HG02610 (cell line): ENCODE measurements around the gene PDZK1IP1.
"Not testable (repeated sequence)": the region's sequence is repeated elsewhere in the genome, so short reads cannot be mapped to it uniquely, and the experiment has no call there.

Experiments
- ATAC-seq: cut with Tn5 transposase; IDR thresholded peaks from one replicate; pipeline ENCODE4 v1.9.1; 2021; ENCODE audit warnings: mild to moderate bottlenecking, moderate library complexity; ENCODE audit not compliant: unreplicated experiment

The PDZK1IP1 gene

DNA sequence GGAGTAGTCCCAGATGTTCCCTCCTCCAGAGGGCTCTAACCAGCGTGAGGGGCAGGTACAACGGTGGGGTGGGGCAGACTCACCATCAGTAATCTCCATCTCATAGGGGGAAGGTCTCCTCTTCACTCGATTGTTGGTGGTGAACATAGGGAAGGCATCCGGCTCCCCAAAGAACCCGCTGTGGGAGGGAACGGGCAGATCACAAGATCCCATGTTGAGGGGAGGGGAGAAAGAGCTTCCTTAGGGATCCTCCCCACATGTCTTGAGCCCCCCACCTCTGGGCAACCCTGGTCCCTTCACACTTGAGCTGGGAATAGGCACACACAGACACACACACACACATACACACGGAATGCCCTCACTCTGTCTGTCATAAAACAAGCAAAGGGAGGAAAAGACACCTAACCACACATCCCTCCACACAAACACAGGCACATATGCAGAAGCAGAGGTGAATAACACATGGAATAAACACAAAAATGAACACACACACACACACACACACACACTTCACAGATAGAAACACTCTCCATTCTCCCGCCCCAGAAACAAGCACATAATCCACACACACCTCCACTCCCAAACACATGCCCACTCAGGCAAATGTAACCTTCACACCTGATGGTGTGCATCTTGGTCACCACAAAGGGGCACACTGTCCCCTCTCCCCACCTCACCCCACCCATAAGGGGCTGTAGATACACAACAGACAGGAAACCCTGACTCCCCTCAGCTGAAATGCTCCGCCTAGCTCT, 34.3 kb upstream of the PDZK1IP1 start:
- ATAC-seq, result no peak

DNA sequence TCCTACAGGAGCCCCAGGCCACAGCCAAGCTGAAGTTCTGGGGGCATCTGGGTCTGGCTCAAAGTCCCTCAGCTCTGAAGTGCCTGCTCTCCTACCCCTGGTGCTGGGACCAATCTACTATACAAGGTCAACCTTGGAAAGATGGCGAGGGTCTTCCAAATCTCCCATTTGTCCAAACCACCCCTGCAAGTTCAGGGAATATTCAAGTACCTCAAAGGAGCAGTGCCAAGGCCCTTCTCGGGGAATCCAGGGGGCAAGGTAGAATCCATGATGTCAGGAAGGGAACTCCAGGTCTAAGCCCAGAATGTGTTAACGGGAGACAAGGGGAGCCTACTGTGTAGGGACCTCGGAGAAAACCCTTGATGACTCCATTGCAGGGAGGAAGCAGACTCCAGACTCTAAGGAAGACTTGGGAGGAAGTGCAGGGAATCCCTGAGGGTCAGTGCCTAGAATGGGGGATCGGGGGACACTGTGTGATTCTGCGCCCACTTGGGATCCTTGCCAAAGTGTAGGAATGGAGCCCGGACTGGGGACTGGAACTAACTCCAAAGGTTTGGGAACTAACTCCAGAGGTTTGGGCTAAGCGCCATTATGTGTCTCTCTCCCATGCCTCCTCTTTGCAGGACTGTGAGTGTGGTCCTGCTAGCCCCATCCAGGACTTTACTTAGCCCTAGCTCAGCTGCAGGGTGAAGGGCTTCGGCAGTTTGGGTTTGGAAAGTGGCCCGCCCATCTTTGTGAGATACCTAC, 33.5 kb upstream of the PDZK1IP1 start:
- no peak for ATAC-seq

DNA sequence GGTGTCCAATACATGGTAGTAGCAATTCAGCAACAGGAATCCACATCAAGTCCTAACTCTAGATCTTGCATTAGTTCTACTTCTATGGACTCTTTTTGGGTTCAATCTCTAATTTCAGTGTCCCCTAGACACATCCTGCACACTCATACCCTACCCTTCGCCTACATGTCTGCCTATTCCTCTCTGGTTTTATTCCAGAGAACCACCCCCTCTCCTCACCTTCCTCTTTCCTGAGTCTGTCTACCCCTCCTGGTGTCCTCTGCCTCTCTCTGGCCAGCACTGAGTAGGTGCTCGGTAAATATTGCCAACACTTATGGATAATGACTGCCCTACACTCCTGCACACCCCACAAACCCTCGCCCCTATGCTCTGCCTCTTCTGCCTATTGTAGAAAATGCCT, 32.6 kb upstream of the PDZK1IP1 start:
- ATAC-seq, result no peak

DNA sequence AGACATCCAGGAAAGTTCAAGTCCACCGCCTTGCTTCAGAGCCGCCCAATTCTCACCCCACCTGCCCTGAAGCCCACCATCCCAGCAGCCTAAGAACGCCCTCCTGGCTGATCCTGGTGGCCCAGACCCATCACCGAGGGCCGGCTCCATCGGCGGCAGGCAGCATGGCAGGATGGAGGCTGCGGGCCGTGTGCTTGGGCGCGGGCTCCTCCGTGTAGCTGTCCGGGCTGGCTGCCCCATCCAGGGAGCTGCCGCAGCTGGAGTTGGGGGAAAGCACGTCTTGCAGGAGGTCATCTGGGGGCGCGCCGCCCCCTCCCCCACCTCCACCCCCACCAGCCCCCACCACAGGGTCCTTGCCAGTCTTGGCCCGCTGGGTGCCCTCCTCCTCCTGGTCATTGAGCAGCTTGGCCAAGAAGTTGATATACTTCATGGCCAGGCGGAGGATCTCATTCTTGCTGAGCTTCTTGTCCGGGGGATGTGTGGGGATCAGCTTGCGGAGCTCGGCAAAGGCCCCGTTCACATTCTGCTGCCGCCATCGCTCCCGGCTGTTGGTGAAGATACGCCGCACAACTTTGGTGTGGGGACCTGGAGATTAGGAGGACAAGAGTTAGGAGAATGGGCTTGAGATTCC, 29.9 kb upstream of the PDZK1IP1 start:
- no peak for ATAC-seq

DNA sequence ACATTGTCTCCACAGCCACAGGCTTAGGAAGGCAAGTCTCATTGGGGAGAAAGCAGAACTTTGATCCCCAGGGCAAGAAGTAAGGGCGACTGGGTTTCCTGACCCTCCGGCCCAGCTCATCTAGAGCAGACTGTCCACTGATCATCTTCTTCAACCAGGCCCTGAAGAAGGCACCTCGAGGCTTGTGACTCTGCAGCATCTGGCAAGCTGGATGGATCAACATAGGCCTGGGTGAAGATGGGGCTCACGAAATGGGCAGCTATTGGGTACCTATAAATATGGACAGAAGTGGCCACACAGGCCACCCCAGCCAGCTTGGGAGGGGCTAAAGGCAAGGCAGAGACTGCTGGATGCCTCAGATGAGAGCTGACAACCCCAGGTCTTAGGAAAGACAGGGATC, 29.2 kb upstream of the PDZK1IP1 start:
- no peak for ATAC-seq

DNA sequence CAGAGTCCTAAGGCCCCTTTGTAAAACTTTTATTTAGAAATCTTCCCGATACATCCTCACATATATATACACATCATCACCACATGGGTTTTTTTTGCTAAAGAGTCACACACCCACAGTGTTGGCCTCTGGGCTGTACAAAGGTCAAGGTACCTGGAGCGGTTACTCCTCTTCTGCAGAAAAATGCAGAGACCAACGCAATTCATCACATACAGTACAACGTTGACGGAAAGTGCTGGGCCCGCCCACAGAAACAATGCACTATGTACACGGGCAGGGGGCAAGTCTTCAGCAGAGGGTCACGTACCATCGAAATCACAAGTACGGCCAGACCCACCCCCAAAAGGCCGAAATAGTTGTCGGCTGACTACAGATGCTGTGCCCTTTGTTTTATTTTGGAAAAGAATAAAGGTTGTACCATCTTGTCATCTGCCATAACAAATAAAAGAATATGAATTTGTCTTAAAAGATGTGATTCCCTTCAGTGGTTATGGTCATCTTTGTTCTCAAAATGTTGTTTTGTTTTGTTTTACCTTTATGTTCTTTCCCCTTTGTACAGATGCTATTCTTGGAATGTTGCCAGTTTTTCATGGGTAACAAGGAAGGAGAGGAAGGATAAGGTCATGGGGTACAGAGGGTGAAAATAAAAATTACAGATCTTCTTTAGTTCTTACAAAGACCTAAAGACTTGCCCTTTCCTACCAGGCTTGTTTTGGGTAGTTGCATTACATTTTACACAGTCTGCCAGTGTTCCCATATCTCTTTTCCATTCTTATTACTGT, 26.6 kb upstream of the PDZK1IP1 start:
- no peak for ATAC-seq

DNA sequence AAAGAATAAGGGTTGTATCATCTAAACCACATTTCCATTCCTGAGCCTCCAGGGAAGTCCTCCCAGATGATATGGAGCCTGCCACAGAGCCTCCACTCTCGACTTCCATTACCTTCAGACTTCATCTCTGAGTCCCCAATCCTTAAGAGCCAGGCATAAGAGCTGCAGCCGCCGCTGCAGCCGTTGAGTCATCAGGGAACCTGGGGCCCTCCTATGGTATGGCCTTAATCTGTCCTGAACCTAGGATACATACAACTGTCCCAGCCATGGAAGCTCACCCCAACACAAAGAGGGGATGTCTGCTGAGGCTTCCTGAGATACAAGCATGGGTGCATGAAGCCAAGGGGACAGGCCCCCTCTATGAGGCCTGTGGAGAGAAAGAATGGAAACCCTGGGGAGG, 25.9 kb upstream of the PDZK1IP1 start:
- no peak for ATAC-seq

DNA sequence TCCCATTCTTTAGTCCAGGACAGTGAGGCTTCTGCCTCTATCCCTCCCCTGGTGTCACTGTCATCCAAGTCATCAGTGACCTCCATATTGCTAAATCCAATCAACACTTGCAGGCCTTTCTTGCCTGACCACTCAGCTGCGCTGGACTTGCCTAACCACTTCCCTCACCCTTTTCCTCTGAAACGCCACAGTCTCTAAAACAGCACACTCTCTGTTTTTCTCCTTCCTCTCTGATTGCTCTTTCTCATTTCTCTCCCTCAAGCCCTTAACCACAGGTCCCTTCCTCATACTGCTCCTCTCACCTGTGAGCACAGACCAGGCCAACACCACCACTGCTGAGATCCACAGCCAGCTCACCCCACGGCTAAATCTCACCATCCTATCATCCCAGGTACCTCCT, 24.7 kb upstream of the PDZK1IP1 start:
- ATAC-seq, result no peak

DNA sequence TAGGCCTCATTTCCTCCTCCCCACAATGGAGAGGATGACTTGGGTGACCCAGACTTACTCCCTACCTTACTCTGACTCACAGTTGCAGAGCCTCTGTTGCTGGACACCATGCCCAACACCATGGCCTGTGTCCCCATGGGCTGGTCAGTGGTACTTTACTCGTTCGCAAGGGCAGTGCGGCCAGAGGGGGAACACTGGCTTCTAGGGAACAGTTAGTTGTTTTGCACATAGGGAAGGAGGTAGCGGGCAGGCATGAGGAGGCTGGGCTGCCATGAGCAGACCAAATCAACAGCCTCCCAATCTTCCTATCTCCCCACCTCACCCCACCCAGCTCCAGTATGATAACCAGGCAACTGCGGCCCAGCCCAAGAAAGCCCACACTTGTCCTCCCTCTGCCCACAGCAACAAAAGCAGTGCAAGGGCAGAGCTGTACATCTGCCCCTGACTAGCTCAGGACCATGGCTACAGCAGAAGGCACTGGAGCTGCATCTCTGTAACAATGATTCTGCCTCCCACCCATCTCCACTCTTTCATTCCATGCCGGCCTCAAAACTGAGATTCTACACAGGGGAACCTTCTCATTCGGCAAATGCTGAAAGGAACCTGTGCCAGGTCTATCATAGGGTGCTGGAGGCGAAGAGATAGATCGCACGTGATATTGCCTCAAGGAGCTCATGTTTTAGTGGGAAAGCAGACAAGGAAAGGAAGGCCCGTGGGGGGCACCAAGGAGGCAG, 23.6 kb upstream of the PDZK1IP1 start:
- ATAC-seq, result no peak

DNA sequence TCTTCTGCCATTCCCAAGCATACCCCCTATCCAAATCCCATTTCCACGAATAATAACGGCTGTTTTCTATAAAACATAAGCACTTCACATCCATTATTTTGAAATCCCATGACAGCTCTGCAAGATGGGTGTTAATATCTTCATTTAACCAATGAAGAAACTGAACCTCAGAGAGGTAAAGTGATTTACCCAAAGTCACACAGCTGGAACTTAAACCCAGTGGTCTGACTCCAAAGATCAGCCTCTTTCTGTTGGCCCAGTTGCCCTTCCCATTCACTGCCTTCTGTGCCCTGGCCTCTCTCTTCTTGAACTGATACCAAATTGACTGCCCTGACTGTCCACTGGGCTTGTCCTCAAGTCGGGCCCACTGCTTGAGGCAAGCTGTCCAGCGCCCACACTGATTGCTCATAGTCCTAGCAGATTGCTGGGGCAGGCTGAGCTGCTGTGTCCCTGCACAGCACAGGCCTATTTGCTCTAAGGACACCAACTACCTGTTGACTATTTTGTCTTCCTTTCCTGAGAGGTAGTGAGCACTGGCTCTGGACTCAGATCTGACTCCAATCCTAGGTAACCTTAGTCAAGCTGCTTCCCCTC, 22.9 kb upstream of the PDZK1IP1 start:
- no peak for ATAC-seq

DNA sequence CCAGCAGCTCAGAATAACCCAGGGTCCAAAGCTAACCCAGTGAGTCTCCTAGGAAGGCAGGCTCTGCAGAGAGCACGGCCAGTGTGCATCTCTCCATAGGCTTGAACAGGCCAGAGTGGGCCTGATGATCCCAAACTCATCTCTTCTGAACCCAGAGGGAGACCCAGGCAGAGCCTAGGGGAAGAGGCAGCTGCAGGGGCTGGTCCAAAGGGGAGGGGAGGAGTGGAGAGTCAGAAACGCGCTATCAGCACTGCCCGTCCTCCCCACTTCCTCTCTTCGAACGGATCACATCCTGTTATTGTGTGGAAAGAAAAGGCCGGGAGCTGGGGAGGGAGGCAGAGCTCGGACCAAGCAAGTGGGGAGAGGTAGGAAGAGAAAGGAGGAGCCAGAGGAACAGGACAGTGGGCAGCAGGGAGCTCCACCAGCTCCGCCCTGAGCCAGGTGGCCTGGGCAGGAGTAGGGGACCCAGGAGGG, 22.0 kb upstream of the PDZK1IP1 start:
- no peak for ATAC-seq

DNA sequence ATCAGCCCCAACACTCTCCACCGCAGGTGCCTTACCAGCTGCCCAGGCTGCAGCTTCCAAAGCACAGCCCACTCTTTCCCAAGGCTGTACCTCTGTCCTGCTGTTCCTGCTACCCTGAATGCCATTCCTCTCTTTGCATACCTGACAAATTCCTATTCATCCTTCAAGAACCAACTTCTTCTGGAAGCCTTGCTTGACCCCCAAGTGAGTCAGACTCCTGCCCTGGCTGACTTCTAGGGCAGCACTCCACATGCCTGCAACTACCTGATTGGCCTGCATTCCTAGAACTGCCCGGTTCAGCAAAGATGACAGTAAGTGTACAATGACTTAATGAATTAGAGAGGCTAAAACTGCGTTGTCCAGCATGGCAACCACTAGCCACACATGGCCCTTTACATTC, 20.8 kb upstream of the PDZK1IP1 start:
- ATAC-seq, result no peak

DNA sequence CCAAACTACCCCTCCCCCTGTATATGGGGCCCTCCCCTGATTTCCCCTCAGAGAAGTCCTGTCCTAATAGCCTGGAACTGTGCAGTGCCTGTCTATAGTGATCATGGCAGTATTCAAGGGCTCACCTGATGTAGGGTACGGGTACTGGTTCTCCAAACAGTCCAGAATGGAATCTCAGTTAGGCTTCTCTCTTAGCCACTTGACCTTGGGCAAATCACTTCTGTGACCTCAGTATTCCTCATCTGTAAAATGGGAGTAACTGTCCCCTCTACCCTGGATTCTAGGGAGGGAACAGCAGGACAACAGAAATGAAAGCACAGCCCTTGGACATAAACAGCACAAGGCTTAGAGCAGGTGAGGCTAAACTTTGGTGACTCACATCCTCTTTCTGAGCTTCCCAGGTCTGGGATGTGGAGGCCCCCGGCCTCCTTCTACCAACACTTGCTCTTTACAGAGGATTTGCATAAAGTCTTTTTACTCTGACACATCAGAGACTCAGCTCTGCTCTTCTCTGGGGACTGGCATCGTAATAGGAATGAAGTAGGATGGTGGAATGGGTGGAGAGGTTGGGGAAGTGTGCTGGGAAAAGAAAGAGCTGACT, 20.0 kb upstream of the PDZK1IP1 start:
- no peak for ATAC-seq

DNA sequence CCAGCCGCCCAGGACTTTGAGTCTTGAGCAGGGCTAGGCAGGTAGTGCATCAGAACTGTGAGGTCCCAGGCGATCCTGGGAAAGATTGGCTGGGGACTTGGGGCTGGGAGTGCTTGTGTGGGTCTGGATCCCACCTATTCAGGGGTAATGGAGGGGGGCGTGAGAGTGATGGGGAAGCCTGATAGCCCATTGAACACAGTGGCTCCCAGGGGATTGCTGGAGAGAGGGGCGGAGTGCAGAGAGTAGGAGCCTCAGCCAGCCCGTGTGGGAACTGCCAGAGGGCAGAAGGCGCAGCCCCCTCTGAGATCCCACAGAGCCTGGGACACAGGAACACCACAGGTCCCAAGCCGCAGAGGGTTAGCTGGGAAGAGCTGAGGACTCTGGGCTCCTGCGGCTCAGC, 19.3 kb upstream of the PDZK1IP1 start:
- no peak for ATAC-seq

DNA sequence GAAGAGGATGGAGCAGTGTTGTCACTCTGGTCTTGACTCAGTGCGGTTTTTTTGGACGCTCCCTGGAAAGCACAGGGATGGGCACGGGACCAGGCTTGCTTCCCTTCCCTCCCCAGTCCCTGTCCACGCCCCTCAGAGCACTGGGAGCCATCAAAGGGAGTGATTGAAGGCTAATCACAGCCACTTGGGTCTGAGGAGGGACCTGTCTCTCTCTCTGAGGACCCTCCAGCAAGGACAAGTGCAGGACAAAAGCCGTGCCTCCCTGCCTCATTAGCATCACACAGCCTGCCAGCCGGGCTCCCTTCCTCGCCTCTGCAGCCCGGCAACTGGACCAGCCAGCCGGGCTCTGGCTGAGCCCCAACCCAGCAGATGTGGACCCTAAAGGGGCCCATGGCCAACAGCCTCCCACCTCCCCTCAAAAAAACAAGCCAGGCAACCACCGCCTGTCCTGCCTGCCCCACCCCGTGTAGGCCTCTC, 18.6 kb upstream of the PDZK1IP1 start:
- ATAC-seq, result no peak

DNA sequence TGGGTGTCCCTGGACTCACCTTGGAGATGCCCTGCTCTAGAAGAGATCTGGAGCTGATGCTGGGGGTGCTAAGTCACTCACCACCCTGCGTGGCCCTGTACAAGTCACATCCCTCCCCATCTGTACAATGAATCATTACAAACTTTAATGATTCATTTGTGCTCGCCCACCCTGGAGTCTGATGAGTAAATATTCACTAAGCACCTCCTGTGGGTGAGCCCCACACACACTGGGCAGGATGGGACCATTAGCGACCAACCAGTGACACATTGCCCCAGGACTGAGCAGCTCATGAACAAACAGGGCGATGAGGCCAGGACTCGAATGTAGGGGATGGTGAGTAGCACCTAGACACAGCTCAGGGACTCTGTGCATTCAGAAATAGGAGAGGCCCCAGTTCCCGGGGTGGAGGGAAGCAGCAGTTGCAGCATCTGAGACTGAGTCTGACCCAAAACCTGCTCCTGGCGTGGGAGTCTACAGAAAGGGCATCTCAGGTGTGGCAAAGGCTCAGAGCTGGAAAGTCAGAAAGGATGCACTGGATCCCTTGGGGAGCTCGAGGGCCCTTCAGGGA, 18.1 kb upstream of the PDZK1IP1 start:
- ATAC-seq, result no peak

DNA sequence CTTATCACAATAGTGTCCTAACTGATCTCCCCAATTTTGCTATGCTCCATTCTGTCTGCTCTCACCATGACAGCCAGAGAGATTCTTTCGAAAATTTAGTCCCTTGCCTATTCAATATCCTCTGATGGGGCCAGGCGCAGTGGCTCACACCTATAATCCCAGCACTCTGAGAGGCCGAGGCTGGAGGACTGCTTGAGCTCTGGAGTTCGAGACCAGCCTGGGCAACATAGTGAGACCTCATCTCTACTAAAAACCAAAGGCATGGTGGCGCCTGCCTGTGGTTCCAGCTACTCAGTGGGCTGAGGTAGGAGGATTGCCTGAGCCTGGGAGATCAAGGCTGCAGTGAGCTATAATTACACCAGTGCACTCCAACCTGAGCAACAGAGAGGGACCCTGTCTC, 16.1 kb upstream of the PDZK1IP1 start:
- no peak for ATAC-seq

DNA sequence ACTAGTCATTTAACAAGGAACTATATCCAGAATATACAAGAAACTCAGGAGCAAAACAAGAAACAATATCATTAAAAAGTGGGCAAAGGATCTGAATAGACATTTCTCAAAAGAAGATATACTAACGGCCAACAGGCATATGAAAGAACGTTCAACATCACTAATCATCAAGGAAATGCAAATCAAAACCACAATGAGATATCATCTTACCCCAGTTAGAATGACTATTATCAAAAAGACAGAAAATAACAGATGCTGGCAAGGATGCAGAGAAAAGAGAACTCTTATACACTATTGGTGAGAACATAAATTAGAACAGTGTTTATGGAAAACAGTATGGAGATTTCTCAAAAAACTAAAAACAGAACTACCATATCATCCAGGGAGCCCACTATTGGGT, 13.7 kb upstream of the PDZK1IP1 start:
- ATAC-seq, result not testable (repeated sequence)

DNA sequence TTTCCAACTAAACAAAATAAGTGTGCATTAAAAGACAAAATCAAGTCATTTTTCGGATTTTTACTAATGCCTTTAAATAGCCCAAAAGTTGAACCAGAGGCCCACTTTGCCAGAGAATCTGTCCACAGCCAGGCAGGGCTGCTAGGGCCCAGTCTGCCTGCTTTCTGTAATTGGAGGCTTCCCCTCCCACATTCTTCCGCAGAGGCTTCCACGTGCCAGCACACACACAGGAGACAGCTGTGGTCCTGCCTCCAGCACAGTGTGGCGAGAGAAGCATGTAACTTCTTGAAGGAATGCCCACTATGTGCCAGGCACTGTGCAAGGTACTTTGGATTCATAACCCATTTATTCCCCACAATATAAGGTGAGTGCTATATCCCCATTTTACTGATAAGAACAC, 11.3 kb upstream of the PDZK1IP1 start:
- ATAC-seq, result no peak
